Hematopoietic multipotent progenitor cell treated with erythropoietin and hydrocortisone succinate and interleukin-3 and kit ligand, for 8 days (in vitro differentiated cells): ENCODE measurements around the gene ZNF579.

Experiments used
- DNase-seq: peaks from one replicate; pipeline ENCODE4 v3.0.0-alpha.2; 2015

ZNF579 gene

DNA sequence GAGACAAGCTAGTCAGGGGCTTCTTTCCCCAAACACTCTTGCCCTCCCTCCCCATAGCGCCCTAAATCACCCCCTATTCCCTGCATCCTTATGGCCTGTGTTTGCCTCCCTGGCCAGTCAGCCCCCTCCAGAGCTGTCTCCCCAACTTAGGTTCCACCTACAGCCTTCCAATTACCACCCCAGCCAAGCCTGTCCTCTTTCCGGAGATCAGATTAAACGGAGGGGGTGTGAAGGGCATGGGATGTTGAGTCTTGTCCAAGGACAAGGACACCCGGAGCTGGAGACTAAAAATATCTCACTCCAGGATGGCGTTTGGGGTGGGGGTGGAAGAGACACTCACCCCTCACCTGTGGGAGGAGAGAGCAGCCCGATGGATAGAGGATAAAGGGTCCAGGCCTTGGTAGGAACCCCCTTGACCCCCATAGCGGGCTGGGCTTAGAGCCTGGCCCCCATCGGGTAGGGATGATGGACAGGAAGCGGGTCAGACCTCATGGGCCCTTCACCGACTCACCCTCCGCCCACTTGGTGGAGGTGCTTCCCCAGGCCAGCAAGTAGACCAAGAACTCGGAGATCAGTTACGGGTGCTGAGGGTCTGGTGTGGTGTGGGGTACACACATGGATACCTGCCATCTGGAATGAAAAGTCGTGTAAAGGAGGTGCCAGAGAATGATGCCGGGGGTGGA lies 30.8 kb upstream of the ZNF579 start:
- no peak for DNase-seq

GRCh38 chr19:55609326-55609725 lies 28.7 kb upstream of the ZNF579 start:
- DNase-seq: no peak

GRCh38 chr19:55606817-55607216 lies 26.2 kb upstream of the ZNF579 start:
- DNase-seq: no peak

DNA sequence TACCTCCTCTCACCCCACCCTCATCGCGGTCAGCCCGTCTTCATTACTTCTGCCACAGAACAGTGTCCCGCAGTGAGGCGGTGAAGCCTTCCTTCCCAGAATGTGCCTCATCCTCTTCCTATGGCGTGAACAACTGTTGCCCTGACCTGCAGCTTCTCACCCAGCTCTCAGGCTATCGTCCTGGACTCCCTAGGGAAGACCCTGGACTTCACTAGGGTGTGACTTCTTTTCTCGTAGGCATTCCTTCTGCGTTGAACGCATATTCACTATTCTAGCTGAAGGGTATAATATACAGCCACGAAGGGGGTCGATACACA lies 25.8 kb upstream of the ZNF579 start:
- no peak for DNase-seq

- DNase-seq: peak; percentile 86
These were observed 25.2 kb upstream of the ZNF579 start, which contains the start of gene ZNF865 for GRCh38 chr19:55605637-55606470. ZNF865 (plus strand) TSS chr19:55605647; CDS start chr19:55613619, 7,972 bp downstream.

DNA sequence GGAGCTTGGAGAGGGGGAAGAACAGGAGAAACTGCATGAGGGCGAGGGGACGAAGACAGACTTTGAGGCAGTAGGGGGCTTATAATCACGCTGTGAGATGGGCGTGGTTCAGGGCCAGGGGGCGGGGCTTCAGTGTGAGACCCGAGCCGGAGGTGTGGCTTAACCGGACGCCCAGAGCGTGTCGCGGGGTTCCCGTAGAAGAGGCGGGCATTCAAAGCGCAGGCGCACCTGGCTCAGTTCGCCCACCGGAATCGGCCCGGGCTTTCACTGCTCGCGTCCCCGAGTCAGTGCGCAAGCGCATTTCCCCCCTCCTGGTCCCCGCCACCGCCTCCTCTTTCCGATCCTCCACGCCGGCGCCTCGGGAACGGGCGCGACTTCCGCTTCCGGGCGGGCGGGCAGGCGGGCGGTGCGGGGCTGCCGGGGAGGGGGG lies 24.6 kb upstream of the ZNF579 start:
- DNase-seq: peak; percentile 96

DNA sequence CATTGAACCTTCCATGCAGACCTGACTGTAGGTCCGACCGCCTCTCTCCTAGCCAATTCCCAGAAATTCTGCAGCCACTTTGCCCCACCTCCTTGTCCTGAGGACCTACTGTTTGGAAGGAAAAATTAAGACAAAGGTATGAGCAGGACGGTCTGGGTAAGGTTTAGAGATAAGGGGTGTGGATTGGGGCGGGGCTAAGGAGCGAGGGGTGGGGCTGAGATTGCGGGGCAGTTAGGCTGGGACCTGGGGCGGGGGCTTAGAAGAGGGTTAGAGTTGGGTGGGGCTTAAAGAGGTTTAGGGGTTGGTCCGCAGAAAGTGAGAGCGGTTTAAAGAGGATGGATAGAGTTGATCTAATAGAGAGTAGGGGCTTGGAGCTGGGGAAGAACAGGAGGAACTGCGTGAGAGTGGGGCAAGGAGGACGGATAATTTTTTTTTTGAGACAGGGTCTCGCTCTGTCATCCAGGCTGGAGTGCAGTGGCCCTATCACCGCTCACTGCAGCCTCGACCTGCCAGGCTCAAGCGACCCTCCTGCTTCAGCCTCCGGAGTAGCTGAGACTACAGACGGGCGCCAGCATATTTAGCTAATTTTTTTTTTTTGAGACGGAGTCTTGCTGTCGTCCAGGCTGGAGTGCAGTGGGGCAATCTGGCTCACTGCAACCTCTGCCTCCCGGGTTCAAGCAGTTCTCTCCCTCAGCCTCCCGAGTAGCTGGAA lies 23.1 kb upstream of the ZNF579 start:
- DNase-seq: peak; percentile 45

- no peak for DNase-seq
These were observed 22.5 kb upstream of the ZNF579 start for GRCh38 chr19:55603115-55603514.

DNA sequence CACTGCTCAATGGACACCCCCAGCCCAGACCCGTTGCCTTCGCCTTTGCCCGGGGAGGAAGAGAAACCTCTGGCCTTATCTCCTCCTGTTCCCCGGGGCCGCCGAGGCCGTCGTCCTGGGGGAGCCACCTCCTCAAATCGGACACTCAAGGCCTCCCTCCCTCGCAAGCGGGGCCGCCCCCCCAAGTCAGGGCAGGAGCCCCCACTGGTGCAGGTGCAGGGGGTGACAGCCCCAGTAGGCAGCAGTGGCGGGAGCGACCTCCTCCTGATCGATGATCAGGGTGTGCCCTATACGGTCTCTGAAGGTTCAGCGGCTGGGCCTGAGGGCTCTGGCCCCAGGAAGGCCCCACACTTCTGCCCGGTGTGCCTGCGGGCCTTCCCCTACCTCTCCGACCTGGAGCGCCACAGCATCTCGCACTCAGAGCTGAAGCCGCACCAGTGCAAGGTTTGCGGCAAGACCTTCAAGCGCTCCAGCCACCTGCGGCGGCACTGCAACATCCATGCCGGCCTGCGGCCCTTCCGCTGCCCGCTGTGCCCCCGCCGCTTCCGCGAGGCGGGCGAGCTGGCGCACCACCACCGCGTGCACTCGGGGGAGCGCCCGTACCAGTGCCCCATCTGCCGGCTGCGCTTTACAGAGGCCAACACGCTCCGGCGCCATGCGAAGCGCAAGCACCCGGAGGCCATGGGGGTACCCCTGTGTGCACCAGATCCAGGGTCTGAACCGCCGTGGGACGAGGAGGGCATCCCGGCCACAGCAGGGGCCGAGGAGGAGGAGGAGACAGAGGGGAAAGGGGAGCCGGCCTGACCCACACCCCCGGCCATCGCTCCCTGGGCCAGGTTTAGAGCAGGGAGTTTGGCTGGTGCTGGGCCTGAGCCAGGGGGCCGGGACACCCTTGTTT lies 21.7 kb upstream of the ZNF579 start:
- DNase-seq: no peak

DNA sequence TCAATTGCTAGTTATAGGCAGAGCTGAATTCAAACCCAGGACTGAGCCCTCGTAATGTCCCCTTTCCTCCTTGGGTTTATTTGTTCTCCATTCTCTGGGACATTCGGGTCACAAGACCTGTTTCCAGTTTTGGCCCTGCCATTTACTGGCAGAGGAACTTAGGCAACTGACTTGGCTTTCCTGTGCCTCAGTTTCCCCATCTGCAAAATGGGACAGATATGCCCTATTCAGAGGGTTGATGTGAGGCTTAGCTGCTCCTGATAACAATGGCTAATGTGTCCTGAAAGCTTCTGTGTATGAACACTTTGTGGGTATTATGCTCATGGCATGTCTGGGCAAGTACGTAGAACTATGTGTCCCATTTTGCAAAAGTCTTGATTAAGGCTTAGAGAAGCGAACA lies 20.4 kb upstream of the ZNF579 start:
- peak; percentile 34 for DNase-seq

DNA sequence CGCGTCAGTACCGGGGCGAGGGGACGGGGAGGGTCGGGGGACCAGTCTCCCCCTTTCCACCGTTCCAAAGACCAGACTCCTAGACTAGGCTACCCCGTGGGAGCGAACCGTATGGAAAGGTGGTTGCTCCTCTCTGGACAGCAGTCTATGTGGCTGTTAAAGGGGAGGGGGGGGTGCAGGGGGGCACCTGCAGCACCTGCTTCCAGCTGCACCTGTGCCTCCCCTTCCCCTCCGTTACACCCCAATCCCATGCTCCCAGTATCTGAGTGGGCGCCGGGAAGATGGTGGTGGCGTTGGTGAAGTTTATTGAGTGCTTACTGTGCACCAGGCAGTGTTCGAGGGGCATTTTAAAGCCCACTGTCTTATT lies 20.0 kb upstream of the ZNF579 start:
- DNase-seq: no peak

DNA sequence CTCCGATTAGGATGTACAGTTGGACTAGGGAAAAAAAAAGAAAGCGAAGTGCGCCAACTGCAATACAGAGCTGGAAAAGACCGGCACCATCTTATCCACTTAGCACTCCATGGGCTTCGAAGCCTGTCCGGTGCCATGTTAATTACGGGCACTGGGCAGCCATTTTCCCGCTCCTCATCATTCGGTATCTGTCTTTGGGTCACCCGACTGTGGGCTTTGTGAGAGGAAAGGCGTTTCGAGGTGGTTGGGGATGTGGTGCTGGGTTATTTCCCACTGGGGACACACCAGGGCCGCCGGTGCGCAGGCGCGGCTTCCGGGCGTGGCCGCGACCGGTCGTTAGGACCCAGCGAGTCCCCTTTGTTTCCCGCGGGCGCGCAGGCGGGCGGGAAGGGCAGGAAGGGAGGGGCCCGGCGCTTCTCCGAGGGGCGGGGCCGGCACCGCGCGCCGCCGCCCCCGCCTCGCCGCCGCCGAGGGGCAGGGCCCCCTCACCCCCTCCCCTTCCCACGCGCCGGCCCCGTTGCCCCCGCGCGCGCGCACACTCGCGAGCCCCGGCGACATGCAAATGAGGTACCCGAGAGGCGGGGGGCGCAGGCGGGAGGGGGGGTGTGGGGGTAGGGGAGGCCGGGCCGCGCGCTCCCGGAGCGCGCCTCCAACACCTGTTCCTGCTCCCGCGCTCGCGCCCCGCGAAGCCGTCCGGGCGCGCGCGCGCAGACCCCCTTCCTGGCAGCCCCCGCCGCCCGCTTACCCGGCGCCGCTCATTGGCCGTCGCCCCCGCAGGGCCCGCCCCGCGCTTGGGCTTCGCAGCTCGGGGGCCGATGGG lies 19.4 kb upstream of the ZNF579 start, which contains the start of gene ZNF524:
TSS of gene ZNF524 (plus strand) at position 447 of the 820 bp plus-strand sequence. CDS start 1,825 bp downstream, outside the sequence.
- peak; percentile 94 for DNase-seq

GRCh38 chr19:55599468-55599841 lies 18.8 kb upstream of the ZNF579 start, which contains the start of gene FIZ1:
FIZ1 (minus strand) TSS chr19:55599517; CDS start chr19:55597865, 1,652 bp downstream.
- DNase-seq: peak; percentile 99

DNA sequence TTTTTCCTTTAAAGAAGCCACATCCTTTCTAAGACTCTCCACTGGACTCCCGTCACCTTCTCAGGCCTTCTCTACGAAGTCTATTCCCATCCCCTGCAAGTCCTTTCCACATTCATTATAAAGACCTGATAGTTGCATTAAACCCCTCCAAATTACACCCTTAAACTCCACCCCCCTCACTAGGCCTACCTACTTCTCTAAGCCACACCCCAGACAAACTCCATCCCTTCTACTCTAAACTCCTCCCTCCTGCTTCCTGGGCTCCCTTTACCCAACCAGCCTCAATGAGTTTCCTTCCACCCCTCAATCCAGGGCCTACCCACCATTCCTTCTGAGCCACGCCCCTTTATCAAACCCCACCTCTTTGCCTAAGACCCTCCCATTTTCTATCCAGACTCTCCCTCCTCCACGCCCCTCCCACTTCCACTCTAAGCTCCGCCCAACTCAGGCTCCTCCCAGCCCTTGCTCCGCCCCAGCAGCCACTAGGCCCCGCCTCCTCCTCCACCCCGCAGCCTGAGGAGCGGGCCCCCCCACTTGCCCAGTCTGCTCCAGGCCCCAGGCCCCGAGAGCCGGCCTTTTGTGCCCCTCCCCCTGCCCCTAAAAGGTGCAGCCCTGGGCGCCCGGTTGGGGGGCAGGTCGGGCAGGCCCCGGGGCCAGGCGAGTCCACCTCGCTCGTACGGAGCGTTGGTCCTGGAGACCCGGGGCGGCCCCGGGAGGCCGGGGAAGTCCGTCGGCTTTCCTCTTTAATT lies 18.2 kb upstream of the ZNF579 start:
- DNase-seq: peak; percentile 97

DNA sequence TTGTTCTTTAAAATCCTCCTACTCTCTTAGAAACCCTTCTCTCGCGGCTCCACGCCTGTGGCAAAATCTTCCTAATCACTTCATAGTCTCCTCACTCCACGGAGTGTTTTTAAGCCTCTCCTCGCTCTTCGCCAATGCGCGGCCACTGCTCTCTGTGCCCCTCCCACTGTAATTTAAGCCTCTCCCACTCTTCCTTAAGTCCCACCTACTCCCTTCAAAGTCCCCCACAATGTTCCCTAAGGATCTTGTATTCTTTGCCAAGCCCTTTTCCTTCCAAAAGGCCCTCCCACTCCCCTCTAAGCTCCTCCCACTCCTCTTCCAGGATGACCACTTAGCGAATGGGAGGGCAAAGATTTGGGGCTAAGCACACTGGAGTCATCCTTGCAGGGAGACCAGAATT lies 17.4 kb upstream of the ZNF579 start:
- no peak for DNase-seq

DNA sequence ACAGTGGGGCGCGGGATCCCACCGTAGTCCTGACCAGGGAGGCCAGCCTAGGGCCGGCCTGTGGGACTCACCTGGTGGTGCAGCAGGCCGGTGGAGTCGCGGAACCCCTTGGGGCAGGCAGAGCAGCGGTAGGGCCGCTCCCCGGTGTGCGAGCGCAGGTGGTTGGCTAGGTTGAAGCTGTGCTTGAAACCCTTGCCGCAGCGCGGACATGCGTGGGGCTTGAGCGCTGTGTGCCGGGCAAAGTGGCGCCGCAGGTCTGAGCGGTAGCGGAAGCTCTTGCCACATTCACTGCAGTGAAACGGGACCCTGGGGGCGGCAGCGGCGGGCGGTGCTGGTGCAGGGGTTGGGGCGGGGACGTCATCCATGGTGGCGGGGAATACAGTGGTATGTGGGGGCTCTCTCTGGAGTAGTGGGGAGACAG lies 16.9 kb upstream of the ZNF579 start:
- DNase-seq: no peak

DNA sequence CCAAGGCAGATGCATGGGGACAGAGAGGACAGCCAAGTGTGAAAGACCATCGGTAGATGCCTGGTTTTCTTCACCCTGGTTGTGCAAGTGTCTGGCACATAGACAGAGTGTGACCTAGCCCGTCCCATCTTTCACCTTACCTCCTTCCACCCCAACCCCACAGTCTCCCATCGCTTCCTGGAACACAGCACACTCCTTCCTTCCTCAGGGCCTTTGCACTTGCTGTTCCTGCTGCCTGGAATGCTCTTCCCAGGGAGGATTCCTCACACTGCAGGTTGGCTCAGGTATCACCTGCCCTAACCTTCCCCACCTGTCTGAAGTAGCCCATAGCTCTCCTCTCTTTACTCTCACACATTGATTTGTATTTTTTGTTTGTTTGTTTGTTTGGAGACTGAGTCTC lies 15.7 kb upstream of the ZNF579 start:
- DNase-seq: no peak

- no peak for DNase-seq
These were observed 14.4 kb upstream of the ZNF579 start for GRCh38 chr19:55594996-55595545.

DNA sequence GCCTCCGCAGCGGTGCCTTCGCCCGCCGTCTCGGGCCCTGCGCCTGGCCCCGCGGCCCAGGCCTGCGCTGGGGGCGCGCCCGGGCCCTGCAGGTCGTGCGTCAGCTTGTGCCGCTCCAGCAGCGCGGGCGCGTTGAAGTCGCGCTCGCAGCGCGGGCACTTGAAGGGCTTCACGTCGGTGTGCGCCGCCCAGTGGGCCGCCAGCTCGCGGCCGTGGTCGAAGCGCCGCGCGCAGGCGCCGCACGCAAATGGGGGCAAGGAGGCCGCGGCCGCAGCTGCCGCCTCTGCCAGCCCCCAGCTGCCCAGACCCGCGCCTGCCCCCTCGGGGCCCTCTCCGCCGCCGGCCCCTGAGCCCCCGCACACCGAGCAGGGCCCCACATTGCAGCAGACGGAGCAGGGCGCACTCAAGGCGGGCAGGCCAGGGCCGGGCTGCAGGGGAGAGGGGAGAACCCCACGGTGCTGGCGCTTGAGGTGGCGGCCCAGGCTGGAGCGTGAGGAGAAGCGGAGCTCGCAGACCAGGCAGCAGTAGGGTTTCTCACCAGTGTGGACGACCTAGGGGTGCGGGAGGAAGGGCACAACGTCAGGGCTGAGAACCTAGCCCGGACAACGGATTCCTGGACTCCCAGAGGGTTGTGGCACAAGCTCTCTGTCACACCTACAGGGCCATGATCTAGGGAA lies 12.6 kb upstream of the ZNF579 start:
- no peak for DNase-seq
